Fibroblast of peridontal ligament (primary cell): ENCODE measurements around the gene MAP3K3.

Experiments
- DNase-seq: peaks from one replicate; pipeline ENCODE4 v3.0.0-alpha.2; 2010; ENCODE audit errors: extremely low read depth

Gene MAP3K3

DNA sequence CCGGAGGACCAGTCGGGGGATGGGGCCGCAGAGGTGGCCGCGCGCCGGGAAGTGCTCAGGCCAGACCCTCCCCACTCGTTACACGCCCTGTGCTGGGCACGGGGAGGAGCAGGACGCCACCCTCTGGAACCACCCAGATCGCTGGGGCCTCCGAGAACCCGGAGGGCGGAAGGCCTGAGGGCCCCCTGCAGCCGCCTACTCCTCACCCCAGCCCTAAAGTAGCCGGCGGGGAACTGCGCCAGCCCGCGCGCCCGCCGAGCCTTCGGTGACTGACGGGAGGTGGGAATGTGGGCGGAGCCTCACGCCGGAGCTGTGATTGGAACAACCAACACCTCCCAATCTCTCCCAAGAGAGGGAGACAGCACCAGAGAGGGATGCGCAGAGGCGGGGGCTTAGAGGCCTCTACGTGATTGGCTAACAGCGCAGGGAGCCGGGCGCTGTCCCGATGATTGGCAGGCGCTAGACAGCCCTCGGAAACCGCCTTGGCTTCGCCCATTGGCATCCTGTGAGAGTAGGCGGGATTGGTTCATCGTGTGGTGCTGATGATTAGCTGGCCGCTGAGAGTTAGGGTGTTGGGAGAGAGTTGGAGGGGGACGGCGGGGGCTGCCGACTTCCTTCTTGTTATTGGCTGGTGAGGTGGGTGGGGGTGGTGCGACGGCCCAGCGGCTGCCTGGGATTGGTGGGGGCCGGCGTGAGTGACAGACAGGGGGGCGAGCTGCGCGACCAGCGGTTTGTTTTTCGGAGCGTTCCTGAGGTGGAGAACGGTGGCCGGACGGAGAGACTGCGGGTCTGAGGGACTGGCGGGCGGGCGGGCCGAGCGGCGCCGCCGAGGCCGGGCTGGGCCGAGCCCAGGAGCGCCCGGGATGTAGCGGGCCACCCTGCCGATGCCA lies at the start of gene MAP3K3:
Gene MAP3K3, plus strand, starts transcription at position 734 of the 890 bp plus-strand sequence. CDS start 343 bp downstream, outside the sequence.
- peak; percentile 100 for DNase-seq

DNA sequence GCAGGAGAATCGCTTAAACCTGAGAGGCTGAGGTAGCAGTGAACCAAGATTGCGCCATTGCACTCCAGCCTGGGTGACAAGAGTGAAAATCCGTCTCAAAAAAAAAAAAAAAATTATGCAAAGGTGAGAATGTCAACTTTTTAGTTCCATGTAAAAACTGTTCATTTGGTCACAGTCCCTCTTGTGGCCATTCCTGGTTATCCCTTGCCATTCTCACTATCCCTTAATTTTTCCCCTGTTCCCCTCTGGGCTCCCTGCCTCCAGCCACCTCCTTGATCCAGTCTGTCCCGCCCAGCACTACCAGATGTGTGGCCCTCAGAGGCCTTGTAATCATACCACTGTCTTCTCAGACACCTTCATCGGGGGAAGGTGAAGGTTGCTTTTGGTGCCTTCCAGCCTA lies 48.6 kb upstream of the MAP3K3 start:
- peak; percentile 8 for DNase-seq

- DNase-seq: no peak
Observed at GRCh38 chr17:63578027-63578768, 44.0 kb upstream of the MAP3K3 start.

DNA sequence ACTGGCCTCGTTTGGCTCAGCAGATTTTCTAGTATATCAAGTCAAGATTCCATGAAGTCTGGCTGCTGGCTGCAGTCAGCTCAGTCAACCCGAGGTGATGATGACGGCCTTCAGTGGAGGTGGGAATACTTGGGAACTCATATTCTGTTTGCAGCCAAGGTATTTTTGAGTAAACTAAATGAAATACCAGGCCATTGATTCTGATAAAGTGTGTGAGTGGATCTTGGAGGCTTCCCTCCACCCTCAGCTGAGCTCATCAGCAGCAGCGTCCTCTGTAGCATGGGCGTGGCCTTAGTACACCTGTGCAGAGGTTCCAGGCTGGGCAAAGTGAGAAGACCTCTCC lies 43.5 kb upstream of the MAP3K3 start:
- DNase-seq: no peak

DNA sequence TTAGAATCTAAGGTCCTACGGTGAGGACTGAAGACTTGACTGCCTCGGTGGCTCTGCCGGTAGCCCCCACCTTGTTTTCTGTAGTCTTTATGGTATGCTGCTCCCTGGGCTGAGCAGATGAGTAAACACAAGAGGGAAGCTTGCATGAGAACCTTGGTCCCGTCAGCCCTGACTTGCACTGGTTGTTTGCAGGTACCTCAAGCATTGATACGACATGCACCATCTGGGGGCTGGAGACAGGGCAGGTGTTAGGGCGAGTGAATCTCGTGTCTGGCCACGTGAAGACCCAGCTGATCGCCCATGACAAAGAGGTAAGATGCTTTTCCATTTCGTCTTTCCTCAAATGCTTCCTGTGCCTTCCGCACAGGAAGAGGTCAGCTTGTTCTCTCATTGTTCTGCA lies 42.6 kb upstream of the MAP3K3 start:
- DNase-seq: no peak

- peak; percentile 12 for DNase-seq
Observed at GRCh38 chr17:63587770-63588169, 34.4 kb upstream of the MAP3K3 start.

DNA sequence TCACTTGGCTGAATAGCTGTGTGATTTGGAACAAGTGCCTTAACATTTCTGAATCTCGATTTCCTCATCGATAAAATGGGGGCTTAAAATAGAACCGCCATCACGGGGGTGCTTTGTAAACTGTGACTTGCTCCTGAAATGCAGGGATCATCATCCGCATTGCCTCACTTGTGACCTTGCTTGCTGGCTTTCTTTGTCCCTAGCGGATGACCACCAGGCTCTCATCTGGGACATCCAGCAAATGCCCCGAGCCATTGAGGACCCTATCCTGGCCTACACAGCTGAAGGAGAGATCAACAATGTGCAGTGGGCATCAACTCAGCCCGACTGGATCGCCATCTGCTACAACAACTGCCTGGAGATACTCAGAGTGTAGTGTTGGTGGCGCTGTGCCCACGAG lies 33.4 kb upstream of the MAP3K3 start:
- DNase-seq: no peak

GRCh38 chr17:63589646-63590045 lies 32.6 kb upstream of the MAP3K3 start:
- no peak for DNase-seq

DNA sequence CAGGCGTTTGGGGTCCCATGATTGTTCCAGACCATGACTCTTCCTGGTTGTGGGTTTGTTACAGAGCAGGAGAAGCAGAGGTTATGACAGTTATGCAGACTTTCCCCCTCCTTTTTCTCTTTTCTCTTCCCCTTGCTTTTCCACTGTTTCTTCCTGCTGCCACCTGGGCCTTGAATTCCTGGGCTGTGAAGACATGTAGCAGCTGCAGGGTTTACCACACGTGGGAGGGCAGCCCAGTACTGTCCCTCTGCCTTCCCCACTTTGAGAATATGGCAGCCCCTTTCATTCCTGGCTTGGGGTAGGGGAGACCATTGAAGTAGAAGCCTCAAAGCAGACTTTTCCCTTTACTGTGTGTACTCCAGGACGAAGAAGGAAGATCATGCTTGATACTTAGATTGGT lies 29.4 kb upstream of the MAP3K3 start:
- DNase-seq: no peak

DNA sequence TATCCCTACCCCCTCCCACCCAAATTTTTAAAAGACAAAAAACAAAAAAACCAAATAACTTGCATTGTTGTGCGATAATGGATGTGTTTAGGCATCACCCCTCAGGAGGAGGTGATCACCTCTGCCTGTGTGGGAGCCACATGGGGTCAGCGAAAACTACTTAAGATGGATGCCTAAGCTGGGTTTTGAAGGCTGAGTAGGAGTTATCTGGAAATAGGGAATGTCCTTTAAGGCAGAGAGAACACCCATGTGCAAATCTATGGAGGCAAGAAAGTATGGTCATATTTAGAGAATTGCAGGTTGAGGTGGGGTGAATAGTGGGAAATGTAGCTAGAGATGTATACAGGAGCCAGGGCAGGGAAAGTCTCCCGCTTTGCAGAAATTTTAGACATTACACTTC lies 27.1 kb upstream of the MAP3K3 start:
- DNase-seq: no peak

GRCh38 chr17:63596856-63597586 lies 25.2 kb upstream of the MAP3K3 start:
- DNase-seq: no peak

DNA sequence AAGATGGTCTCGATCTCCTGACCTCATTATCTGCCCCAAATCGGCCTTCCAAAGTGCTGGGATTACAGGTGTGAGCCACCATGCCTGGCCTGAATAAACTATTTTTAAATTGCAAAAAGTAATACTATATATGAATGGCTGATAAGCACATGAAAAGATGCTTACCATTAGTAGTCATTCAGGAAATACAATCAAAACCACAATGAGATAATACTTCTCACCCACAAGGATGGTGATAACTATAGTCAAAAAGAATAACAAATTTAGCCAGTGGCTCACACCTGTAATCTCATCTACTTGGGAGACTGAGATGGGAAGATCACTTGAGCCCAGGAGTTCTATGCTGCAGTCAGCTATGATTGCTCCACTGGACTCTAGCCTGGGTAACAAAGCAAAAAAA lies 23.9 kb upstream of the MAP3K3 start:
- DNase-seq: no peak

GRCh38 chr17:63600569-63601438 lies 21.4 kb upstream of the MAP3K3 start, which contains the start of gene TACO1:
TACO1 (plus strand) TSS chr17:63600895; CDS start chr17:63601084, 189 bp downstream.
- peak; percentile 85 for DNase-seq

DNA sequence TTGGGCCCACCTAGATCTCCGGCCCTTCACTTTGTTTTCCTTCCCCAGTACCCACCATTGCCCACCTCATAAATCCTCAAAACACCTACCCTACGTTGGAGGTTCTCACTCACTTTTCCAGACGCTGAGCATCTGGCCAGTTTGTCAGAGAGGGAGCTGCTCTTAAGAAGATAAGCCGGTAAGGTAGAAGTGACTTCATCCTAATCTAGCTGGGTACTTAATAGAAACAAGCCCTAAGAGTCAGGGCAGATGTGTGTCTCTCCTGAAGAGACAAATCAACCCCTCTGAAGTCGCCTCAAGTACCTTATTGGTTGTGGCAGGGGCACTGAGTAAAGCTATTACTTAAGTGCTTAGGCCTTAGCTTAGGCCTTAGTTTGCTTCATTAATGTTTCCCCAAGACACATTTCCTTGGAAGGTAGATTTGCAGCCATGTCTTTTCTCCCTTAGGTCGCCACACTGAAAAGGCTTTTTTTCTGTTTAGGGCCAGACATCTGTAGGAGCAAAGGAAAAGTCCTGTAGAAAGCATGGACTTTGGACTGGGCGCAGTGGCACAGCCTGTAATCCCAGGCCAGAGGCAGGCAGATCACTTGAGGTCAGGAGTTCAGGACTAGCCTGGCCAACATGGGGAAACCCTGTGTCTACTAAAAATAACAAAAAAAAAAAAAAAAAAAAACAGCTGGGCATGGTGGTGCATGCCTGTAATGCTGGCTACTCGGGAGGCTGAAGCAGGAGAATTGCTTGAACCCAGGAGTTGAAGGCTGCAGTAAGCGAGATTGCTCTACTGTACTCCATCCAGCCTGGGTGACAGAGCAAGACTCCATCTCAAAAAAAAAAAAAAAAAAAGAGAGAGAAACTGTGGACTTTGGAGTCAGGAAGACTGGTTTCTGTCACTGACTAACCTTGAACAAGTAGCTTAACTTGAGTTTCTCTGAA lies 20.5 kb upstream of the MAP3K3 start:
- peak; percentile 19 for DNase-seq

GRCh38 chr17:63609816-63610573 lies 12.2 kb upstream of the MAP3K3 start:
- DNase-seq: no peak

GRCh38 chr17:63610854-63611253 lies 11.4 kb upstream of the MAP3K3 start:
- DNase-seq: no peak

GRCh38 chr17:63611354-63611753 lies 10.9 kb upstream of the MAP3K3 start:
- DNase-seq: no peak

GRCh38 chr17:63613663-63614062 lies 8.6 kb upstream of the MAP3K3 start:
- no peak for DNase-seq

GRCh38 chr17:63621229-63621683 lies 961 bp upstream of the MAP3K3 start:
- DNase-seq: no peak
